Fibroblast of upper back skin (primary cell): ENCODE data around the gene PHKA2.
A peak's percentile ranks its signal among the peaks of the same experiment; 100 is the strongest.

ENCODE experiments used
- DNase-seq: peaks from one replicate; pipeline ENCODE4 v3.0.0-alpha.2; 2013

Gene PHKA2

GRCh38 chrX:18974993-18975392 lies 8.9 kb downstream of the PHKA2 start:
- DNase-seq = no peak

- DNase-seq = no peak
Measured at GRCh38 chrX:18973527-18974192, 10.3 kb downstream of the PHKA2 start.

- no peak for DNase-seq
Measured at GRCh38 chrX:18971506-18971905, 12.4 kb downstream of the PHKA2 start.

- DNase-seq = no peak
Measured at GRCh38 chrX:18970465-18970864, 13.4 kb downstream of the PHKA2 start.

- DNase-seq = no peak
Measured at GRCh38 chrX:18966624-18967023, 17.3 kb downstream of the PHKA2 start.

GRCh38 chrX:18964901-18965300 lies 19.0 kb downstream of the PHKA2 start:
- DNase-seq = peak; percentile 29

GRCh38 chrX:18964026-18964425 lies 19.9 kb downstream of the PHKA2 start:
- DNase-seq = no peak

GRCh38 chrX:18962329-18962728 lies 21.6 kb downstream of the PHKA2 start:
- no peak for DNase-seq

GRCh38 chrX:18961686-18962085 lies 22.2 kb downstream of the PHKA2 start:
- DNase-seq = no peak

- no peak for DNase-seq
Measured at GRCh38 chrX:18956303-18957032, 27.4 kb downstream of the PHKA2 start.

GRCh38 chrX:18955676-18956075 lies 28.2 kb downstream of the PHKA2 start:
- DNase-seq = no peak

- no peak for DNase-seq
Measured at GRCh38 chrX:18951032-18951431, 32.9 kb downstream of the PHKA2 start.

- DNase-seq = no peak
Measured at GRCh38 chrX:18949944-18950301, 34.0 kb downstream of the PHKA2 start.

GRCh38 chrX:18949291-18949943 lies 34.5 kb downstream of the PHKA2 start:
- no peak for DNase-seq

GRCh38 chrX:18946611-18947010 lies 37.3 kb downstream of the PHKA2 start:
- no peak for DNase-seq

- DNase-seq = peak; percentile 13
Measured at GRCh38 chrX:18946157-18946556, 37.8 kb downstream of the PHKA2 start.

GRCh38 chrX:18945483-18945882 lies 38.4 kb downstream of the PHKA2 start:
- DNase-seq = no peak

- DNase-seq = no peak
Measured at GRCh38 chrX:18944482-18944881, 39.4 kb downstream of the PHKA2 start.

- DNase-seq = no peak
Measured at GRCh38 chrX:18941896-18942295, 42.0 kb downstream of the PHKA2 start.

GRCh38 chrX:18938710-18939109 lies 45.2 kb downstream of the PHKA2 start:
- peak; percentile 6 for DNase-seq

- no peak for DNase-seq
Measured at GRCh38 chrX:18937173-18937572, 46.7 kb downstream of the PHKA2 start.

- no peak for DNase-seq
Measured at GRCh38 chrX:18935893-18936292, 48.0 kb downstream of the PHKA2 start.

GRCh38 chrX:18934708-18935107 lies 49.2 kb downstream of the PHKA2 start:
- no peak for DNase-seq

- DNase-seq = no peak
Measured at GRCh38 chrX:18933617-18934016, 50.3 kb downstream of the PHKA2 start.
